SU-DHL-6 (cell line): ENCODE results near the gene CLEC12A.

Experiments used
- H2AFZ ChIP-seq: fragments of 200-600 bp; sonication (generic); 2 replicates; pipeline ENCODE4 v1.6.1; 2014; ENCODE audit warnings: low read depth, mild to moderate bottlenecking, moderate library complexity, mixed read lengths, antibody characterized with exemption, low read length; ENCODE audit not compliant: severe bottlenecking
- H3F3A ChIP-seq: fragments of 200-600 bp; shearing (Covaris generic); 2 replicates; pipeline ENCODE4 v1.6.0; 2016; ENCODE audit warnings: antibody characterized with exemption, mild to moderate bottlenecking; ENCODE audit not compliant: insufficient read depth
- H3K27ac ChIP-seq: fragments of 200-600 bp; sonication (generic); 2 replicates; pipeline ENCODE4 v1.5.1; 2016; ENCODE audit warnings: low read depth, mild to moderate bottlenecking, low read length, moderate library complexity, mixed read lengths
- H3K27me3 ChIP-seq: fragments of 200-600 bp; sonication (generic), shearing (Covaris generic); 2 replicates; pipeline ENCODE4 v1.6.0; 2014; ENCODE audit warnings: mild to moderate bottlenecking, low read length
- H3K36me3 ChIP-seq: fragments of 200-600 bp; sonication (generic); 2 replicates; pipeline ENCODE4 v1.6.1; 2014; ENCODE audit warnings: mild to moderate bottlenecking, low read length, mixed read lengths
- H3K4me2 ChIP-seq: fragments of 300-600, 200-600 bp; shearing (Covaris generic), sonication (generic); 2 replicates; pipeline ENCODE4 v1.6.0; 2014; ENCODE audit warnings: low read length, low read depth, mild to moderate bottlenecking; ENCODE audit not compliant: poor library complexity, severe bottlenecking
- H3K4me3 ChIP-seq: fragments of 200-600 bp; sonication (generic); 2 replicates; pipeline ENCODE4 v1.5.1; 2014; ENCODE audit warnings: antibody characterized with exemption, low read length, mild to moderate bottlenecking, mixed read lengths; ENCODE audit not compliant: insufficient read depth, poor library complexity, severe bottlenecking
- H3K79me2 ChIP-seq: fragments of 200-600 bp; sonication (generic); 2 replicates; pipeline ENCODE4 v1.6.1; 2014; ENCODE audit warnings: mild to moderate bottlenecking, low read length, moderate library complexity; ENCODE audit not compliant: insufficient read depth
- H3K9ac ChIP-seq: fragments of 200-600 bp; sonication (generic); 2 replicates; pipeline ENCODE4 v1.7.0; 2014; ENCODE audit warnings: mild to moderate bottlenecking, low read length
- H3K9me2 ChIP-seq: fragments of 200-600 bp; sonication (generic); replicated peaks from 2 replicates; pipeline ENCODE4 v1.6.1; 2014; ENCODE audit warnings: low read length; ENCODE audit not compliant: insufficient read depth
- H3K9me3 ChIP-seq: fragments of 200-600 bp; sonication (generic); 2 replicates; pipeline ENCODE4 v1.6.1; 2014; ENCODE audit warnings: low read length, mixed read lengths; ENCODE audit not compliant: insufficient read depth
- H4K20me1 ChIP-seq: fragments of 200-600 bp; sonication (generic); 2 replicates; pipeline ENCODE4 v1.6.1; 2014; ENCODE audit warnings: low read depth, mild to moderate bottlenecking, antibody characterized with exemption, low read length, moderate library complexity, mixed read lengths
- EZH2phosphoT487 ChIP-seq: fragments of 200-600 bp; sonication (generic), shearing (Covaris generic); conservative IDR thresholded peaks from 2 replicates; pipeline ENCODE4 v1.6.1; 2018; ENCODE audit warnings: mild to moderate bottlenecking, antibody characterized with exemption, low read length, moderate library complexity, mixed read lengths
- TF ChIP-seq, protein P1 (sequence below): fragments of 200-600 bp; sonication (generic); IDR thresholded peaks from one replicate; pipeline ENCODE4 v1.5.1; 2017; ENCODE audit warnings: antibody characterized with exemption, mild to moderate bottlenecking, low read length, moderate library complexity; ENCODE audit not compliant: insufficient read depth, poor library complexity, severe bottlenecking

Gene CLEC12A

DNA sequence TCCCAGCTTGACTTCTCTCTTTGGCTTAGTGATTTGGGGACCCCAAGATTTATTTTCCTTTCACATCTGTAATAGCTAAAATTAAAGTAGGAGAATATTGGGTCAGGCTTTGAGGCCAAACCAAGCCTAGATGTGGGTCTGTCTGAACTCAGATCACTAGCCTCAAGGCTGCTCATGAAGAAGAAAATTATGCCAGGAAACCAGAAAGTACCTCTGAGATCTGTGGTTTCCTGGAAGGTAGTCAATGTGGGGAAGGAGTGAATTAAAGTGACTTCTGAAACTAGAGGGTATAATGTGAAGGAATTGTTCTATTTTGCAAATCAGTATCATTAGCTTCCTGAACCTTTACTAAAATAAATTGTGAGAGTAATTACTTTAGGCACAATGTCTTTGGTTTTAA, 13.4 kb upstream of the CLEC12A start:
- Histone ChIP-seq H3K9me3 (no peaks in the 10 kb centered on the region), H3K27me3 (no peaks in the 10 kb centered on the region), H3K4me2 (no peak overlapping the region), H3K9ac (no peak overlapping the region), H3K27ac (no peak overlapping the region), H2AFZ (no peak overlapping the region), H3K4me3 (no peak overlapping the region), H3K9me2 (no peaks in the 10 kb centered on the region), H3F3A (no peaks in the 10 kb centered on the region), H4K20me1 (no peaks in the 10 kb centered on the region), H3K36me3 (no peaks in the 10 kb centered on the region), H3K79me2 (no peaks in the 10 kb centered on the region)
- no peak for TF ChIP-seq EZH2phosphoT487

DNA sequence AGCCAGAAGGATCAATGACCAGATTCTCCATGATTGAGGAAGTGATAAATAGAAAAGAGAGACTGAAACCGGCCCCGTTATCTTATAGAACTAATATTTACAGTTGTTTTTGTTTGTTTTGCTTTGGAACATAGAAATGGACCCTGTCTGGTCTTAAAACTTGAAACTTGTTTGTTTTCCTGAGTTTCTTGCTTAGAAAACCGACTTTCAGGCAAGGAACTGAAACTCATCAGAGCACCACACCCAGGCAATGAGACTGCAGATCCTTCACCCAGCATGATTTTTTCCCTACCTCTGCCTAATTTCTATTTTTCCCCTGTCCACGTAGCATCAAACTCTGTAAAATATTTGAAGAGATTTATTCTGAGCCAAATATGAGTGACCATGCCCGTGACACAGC, 10.6 kb upstream of the CLEC12A start:
- H3F3A ChIP-seq: no peaks in the 10 kb centered on the region

DNA sequence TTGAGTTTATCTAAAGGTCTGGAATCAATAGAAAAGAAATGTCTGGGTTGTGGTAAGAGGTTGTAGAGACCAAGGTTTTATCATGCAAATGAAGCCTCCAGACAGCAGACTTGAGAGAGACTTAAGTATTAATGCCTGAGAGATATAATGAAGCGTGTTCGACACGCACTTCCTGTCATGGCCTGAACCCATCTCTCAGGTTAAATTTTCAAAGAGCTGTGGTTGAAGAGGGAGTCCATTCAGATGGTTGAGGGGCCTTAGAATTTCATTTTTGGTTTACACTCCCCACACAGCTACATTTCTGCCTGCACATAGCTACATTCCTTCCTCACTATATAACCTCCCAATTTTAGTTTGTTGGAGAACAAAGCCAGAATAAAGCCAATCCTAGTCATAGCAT, 10.1 kb upstream of the CLEC12A start:
- Histone ChIP-seq H3K27me3 (no peaks in the 10 kb centered on the region), H2AFZ (no peak overlapping the region), H3F3A (no peaks in the 10 kb centered on the region), H3K9ac (no peak overlapping the region), H4K20me1 (no peaks in the 10 kb centered on the region), H3K27ac (no peak overlapping the region), H3K9me3 (no peaks in the 10 kb centered on the region), H3K4me2 (no peak overlapping the region), H3K36me3 (no peaks in the 10 kb centered on the region), H3K4me3 (no peak overlapping the region), H3K9me2 (no peaks in the 10 kb centered on the region), H3K79me2 (no peaks in the 10 kb centered on the region)
- no peak for TF ChIP-seq EZH2phosphoT487
- TF ChIP-seq, protein P1, sequence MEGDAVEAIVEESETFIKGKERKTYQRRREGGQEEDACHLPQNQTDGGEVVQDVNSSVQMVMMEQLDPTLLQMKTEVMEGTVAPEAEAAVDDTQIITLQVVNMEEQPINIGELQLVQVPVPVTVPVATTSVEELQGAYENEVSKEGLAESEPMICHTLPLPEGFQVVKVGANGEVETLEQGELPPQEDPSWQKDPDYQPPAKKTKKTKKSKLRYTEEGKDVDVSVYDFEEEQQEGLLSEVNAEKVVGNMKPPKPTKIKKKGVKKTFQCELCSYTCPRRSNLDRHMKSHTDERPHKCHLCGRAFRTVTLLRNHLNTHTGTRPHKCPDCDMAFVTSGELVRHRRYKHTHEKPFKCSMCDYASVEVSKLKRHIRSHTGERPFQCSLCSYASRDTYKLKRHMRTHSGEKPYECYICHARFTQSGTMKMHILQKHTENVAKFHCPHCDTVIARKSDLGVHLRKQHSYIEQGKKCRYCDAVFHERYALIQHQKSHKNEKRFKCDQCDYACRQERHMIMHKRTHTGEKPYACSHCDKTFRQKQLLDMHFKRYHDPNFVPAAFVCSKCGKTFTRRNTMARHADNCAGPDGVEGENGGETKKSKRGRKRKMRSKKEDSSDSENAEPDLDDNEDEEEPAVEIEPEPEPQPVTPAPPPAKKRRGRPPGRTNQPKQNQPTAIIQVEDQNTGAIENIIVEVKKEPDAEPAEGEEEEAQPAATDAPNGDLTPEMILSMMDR: no peak

More for the DNA sequence above, 10.6 kb upstream of the CLEC12A start:
- H4K20me1 ChIP-seq: no peaks in the 10 kb centered on the region
- no peaks in the 10 kb centered on the region for H3K9me3 ChIP-seq
- H3K4me2 ChIP-seq: no peak overlapping the region
- H3K9me2 ChIP-seq: no peaks in the 10 kb centered on the region
- no peak overlapping the region for H3K27ac ChIP-seq
- no peak overlapping the region for H3K9ac ChIP-seq
- H3K27me3 ChIP-seq: no peaks in the 10 kb centered on the region
- no peaks in the 10 kb centered on the region for H3K79me2 ChIP-seq
- TF ChIP-seq, protein P1: no peak
- no peak for TF ChIP-seq EZH2phosphoT487
- no peaks in the 10 kb centered on the region for H3K36me3 ChIP-seq
- no peak overlapping the region for H2AFZ ChIP-seq
- H3K4me3 ChIP-seq: no peak overlapping the region

DNA sequence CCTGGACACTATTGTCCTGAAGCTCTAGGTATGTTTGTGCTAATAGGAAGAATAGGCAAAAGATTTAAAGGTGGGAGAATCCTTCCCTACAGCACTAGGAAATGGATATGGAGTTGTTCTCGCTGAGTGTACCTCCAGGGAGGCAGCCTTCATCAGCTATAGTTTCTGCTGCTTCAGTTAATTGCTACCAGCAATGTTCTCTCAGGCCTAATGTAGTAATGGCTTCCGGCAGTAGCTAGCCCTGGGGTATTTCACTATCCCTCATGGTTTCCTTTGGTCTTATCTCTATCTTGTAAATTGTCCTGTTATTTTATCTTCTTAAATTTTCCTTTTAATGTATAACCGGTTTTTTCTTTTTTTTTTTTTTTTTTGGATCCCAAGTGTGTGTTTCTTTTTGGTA, 9.3 kb upstream of the CLEC12A start:
- no peaks in the 10 kb centered on the region for H3K9me2 ChIP-seq
- TF ChIP-seq, protein P1: no peak
- TF ChIP-seq EZH2phosphoT487: no peak

More for the DNA sequence above, 9.3 kb upstream of the CLEC12A start:
- Histone ChIP-seq H3K27ac (no peak overlapping the region), H4K20me1 (no peaks in the 10 kb centered on the region), H3K79me2 (no peaks in the 10 kb centered on the region), H3K4me3 (no peak overlapping the region), H3K36me3 (no peaks in the 10 kb centered on the region), H3K9me3 (no peaks in the 10 kb centered on the region), H3K4me2 (no peak overlapping the region), H3F3A (no peaks in the 10 kb centered on the region), H3K9ac (no peak overlapping the region), H3K27me3 (no peaks in the 10 kb centered on the region), H2AFZ (no peak overlapping the region)
